HepG2 (cell line): ENCODE data around the gene ZNF554.

Experiments
- EZH2 ChIP-seq: conservative IDR thresholded peaks from 2 replicates; pipeline ENCODE4 v1.6.1; 2012; ENCODE audit warnings: mild to moderate bottlenecking, low read depth, low read length, moderate library complexity
- HNRNPLL ChIP-seq: fragments of 200-400 bp; formaldehyde crosslinking; IDR thresholded peaks from 2 replicates; pipeline ENCODE4 v1.6.1; 2017; ENCODE audit warnings: mild to moderate bottlenecking, low read depth, low read length; ENCODE audit not compliant: poor library complexity, severe bottlenecking
- IRF2 ChIP-seq: IDR thresholded peaks from 2 replicates; pipeline ENCODE4 v1.6.1; 2018; ENCODE audit warnings: missing genetic modification reagents, missing compliant biosample characterization
- MAZ ChIP-seq, 2 experiments: sonication (generic) in 1 of 2; formaldehyde crosslinking in 1 of 2; IDR thresholded peaks; 2 replicates each; pipeline versions ENCODE4 v1.5.0 to v1.6.1; 2012 to 2020; ENCODE audit warnings: low read depth in 2 of 2, mild to moderate bottlenecking in 2 of 2, borderline replicate concordance in 1 of 2, improper control_type of control experiment in 1 of 2, low read length in 1 of 2, missing genetic modification reagents in 1 of 2, moderate library complexity in 1 of 2
- MXI1 ChIP-seq: IDR thresholded peaks from 3 replicates; pipeline ENCODE4 v1.6.1; 2012; ENCODE audit warnings: low read depth, low read length, inconsistent platforms, borderline replicate concordance
- POLR2G ChIP-seq: fragments of 200-400 bp; formaldehyde crosslinking; IDR thresholded peaks from 2 replicates; pipeline ENCODE4 v1.6.1; 2018; ENCODE audit warnings: mild to moderate bottlenecking, low read depth, low read length, moderate library complexity
- RAD51 ChIP-seq: fragments of 450-650 bp; IDR thresholded peaks from 2 replicates; pipeline ENCODE4 v1.6.1; 2016; ENCODE audit warnings: borderline replicate concordance
- SAFB2 ChIP-seq: sonication (generic); formaldehyde crosslinking; IDR thresholded peaks from 2 replicates; pipeline ENCODE4 v1.5.1; 2020; ENCODE audit warnings: missing genetic modification reagents, low read depth, mild to moderate bottlenecking, borderline replicate concordance
- SP1 ChIP-seq, 2 experiments: fragments of 450-650 bp in 1 of 2; sonication (generic) in 1 of 2; formaldehyde crosslinking in 1 of 2; IDR thresholded peaks; 2 replicates each; pipeline versions ENCODE4 v1.4.0 to v1.6.1; 2016 to 2020; ENCODE audit warnings: missing genetic modification reagents in 1 of 2
- U2AF1 ChIP-seq: fragments of 200-400 bp; formaldehyde crosslinking; optimal IDR thresholded peaks from 2 replicates; pipeline ENCODE3; 2017; ENCODE audit warnings: mild to moderate bottlenecking, low read depth, low read length
- ZKSCAN1 ChIP-seq: fragments of 150-350 bp; IDR thresholded peaks from 2 replicates; pipeline ENCODE4 v1.6.1; 2014; ENCODE audit warnings: low read length
- ZNF274 ChIP-seq: sonication (generic); formaldehyde crosslinking; IDR thresholded peaks from 2 replicates; pipeline ENCODE4 v1.5.1; 2020; ENCODE audit warnings: mild to moderate bottlenecking, missing genetic modification reagents
- ZNF703 ChIP-seq: sonication (generic); formaldehyde crosslinking; IDR thresholded peaks from 2 replicates; pipeline ENCODE4 v1.5.1; 2020; ENCODE audit warnings: missing genetic modification reagents, mild to moderate bottlenecking, moderate library complexity, borderline replicate concordance
- TF ChIP-seq, protein P1 (sequence below): sonication (generic); formaldehyde crosslinking; IDR thresholded peaks from 2 replicates; pipeline ENCODE4 v1.5.0; 2020; ENCODE audit warnings: mild to moderate bottlenecking, missing genetic modification reagents, moderate library complexity

DNA sequence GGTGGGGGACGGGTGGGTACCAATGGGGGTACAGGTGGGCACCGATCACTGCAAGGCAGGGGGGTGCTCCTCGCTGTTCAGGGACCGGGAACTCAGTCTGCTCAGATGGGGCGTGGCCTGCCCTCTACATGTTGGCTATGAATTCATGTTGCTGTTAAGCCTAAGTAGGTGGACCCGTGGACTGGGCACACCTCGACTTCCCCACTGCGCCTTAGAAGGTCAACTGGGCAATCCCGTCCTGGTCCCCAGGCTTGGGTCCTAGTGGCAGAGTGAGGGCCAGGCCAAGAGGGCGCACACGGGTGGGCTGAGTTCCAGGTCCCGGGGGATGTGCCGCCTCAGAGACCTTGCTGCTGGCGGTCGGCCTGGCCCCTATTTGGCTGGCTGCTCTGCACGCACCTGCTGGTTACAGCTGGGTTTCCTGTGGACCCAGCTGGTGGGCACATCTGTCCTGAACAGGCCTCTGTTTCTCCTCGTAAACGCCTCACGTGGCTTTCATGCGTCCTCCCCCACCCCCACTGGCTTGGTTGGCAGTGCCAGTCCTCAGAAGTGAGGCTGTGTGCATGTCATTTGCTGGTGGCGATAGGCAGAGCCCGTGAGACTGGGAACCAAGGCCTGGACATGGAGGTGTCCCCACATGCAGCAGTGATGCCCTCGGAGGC, 13.5 kb upstream of the ZNF554 start:
- TF ChIP-seq ZNF274 (CRISPR knock-in tag) (no peak), IRF2 (no peak), EZH2 (no peak), ZKSCAN1 (no peak), HNRNPLL (no peak), U2AF1 (no peak), RAD51 (no peak), SAFB2 (CRISPR knock-in tag) (no peak), SP1 (IDR thresholded peaks at IDR 0.05) (no peak), SP1 (CRISPR knock-in tag; IDR thresholded peaks at IDR 0.05) (no peak), MAZ (IDR thresholded peaks at IDR 0.05; ENCODE audit: borderline replicate concordance, low read depth, low read length) (no peak), MAZ (CRISPR knock-in tag; IDR thresholded peaks at IDR 0.05; ENCODE audit: low read depth) (no peak), MXI1 (no peak), ZNF703 (CRISPR knock-in tag) (no peak), POLR2G (no peak)
- TF ChIP-seq, protein P1, sequence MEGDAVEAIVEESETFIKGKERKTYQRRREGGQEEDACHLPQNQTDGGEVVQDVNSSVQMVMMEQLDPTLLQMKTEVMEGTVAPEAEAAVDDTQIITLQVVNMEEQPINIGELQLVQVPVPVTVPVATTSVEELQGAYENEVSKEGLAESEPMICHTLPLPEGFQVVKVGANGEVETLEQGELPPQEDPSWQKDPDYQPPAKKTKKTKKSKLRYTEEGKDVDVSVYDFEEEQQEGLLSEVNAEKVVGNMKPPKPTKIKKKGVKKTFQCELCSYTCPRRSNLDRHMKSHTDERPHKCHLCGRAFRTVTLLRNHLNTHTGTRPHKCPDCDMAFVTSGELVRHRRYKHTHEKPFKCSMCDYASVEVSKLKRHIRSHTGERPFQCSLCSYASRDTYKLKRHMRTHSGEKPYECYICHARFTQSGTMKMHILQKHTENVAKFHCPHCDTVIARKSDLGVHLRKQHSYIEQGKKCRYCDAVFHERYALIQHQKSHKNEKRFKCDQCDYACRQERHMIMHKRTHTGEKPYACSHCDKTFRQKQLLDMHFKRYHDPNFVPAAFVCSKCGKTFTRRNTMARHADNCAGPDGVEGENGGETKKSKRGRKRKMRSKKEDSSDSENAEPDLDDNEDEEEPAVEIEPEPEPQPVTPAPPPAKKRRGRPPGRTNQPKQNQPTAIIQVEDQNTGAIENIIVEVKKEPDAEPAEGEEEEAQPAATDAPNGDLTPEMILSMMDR (CRISPR knock-in tag), result no peak
